ENCODE measurements around the gene RAB3IL1. TPM values are rescaled to one million over a fixed set of nuclear protein-coding genes. Genes with fewer than 3 reads are reported as not detected.

The RAB3IL1 gene
- total RNA-seq, 2 donors from 2014 or later, result 9.7 to 14.9 TPM

DNA sequence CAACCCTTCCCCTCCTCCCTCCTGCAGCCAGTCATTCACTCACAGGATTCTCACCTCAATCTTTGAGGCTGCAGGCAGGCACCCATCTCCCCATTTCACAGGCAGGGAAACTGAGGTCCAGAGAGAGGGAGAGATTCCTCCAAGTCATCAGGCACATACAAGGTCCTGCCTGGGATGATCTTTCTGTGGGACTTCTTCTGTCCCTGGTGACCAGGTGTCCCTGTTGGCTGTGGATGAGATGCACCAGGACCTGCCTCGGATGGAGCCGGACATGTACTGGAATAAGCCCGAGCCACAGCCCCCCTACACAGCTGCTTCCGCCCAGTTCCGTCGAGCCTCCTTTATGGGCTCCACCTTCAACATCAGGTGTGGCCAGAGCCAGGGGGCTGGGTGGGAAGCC, 42.3 kb upstream of the RAB3IL1 start:
- 89 to 93% methylated on average over 4 to 6 of the region's 6 CpGs for WGBS, 2 experiments (ENCODE audit: insufficient coverage in 1 of 2, insufficient read length in 1 of 2)
- peaks cover 22% of the 10 kb centered on the region for H3K27me3 Mint-ChIP-seq (ENCODE audit: insufficient read depth)
- Histone ChIP-seq H3K27me3 (ENCODE audit: control insufficient read depth, insufficient read depth, low read length, poor library complexity, severe bottlenecking) (peaks cover 27% of the 10 kb centered on the region), H3K9ac (ENCODE audit: extremely low read depth, low read length, poor library complexity, severe bottlenecking) (no peak overlapping the region), H3K4me1 (ENCODE audit: control insufficient read depth, insufficient read depth, low read length) (no peaks in the 10 kb centered on the region), H3K4me3 (ENCODE audit: low read length) (no peak overlapping the region), H3K9me3 (ENCODE audit: control insufficient read depth, low read length) (no peaks in the 10 kb centered on the region), H3K36me3 (ENCODE audit: control insufficient read depth, insufficient read depth, low read length) (peaks cover 16% of the 10 kb centered on the region), H3K27ac (ENCODE audit: low read depth, low read length) (no peak overlapping the region)
- TF ChIP-seq, protein P1, sequence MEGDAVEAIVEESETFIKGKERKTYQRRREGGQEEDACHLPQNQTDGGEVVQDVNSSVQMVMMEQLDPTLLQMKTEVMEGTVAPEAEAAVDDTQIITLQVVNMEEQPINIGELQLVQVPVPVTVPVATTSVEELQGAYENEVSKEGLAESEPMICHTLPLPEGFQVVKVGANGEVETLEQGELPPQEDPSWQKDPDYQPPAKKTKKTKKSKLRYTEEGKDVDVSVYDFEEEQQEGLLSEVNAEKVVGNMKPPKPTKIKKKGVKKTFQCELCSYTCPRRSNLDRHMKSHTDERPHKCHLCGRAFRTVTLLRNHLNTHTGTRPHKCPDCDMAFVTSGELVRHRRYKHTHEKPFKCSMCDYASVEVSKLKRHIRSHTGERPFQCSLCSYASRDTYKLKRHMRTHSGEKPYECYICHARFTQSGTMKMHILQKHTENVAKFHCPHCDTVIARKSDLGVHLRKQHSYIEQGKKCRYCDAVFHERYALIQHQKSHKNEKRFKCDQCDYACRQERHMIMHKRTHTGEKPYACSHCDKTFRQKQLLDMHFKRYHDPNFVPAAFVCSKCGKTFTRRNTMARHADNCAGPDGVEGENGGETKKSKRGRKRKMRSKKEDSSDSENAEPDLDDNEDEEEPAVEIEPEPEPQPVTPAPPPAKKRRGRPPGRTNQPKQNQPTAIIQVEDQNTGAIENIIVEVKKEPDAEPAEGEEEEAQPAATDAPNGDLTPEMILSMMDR (conservative IDR thresholded peaks at IDR 0.05), result no peak
- DNase-seq, result peak; percentile 47
- no peaks in the 10 kb centered on the region for H3K9me3 Mint-ChIP-seq
- peaks cover 16% of the 10 kb centered on the region for H3K36me3 Mint-ChIP-seq (ENCODE audit: low read depth)
- H3K4me3 Mint-ChIP-seq, result no peak overlapping the region
- H3K27ac Mint-ChIP-seq, result no peak overlapping the region
- no peaks in the 10 kb centered on the region for H3K4me1 Mint-ChIP-seq

DNA sequence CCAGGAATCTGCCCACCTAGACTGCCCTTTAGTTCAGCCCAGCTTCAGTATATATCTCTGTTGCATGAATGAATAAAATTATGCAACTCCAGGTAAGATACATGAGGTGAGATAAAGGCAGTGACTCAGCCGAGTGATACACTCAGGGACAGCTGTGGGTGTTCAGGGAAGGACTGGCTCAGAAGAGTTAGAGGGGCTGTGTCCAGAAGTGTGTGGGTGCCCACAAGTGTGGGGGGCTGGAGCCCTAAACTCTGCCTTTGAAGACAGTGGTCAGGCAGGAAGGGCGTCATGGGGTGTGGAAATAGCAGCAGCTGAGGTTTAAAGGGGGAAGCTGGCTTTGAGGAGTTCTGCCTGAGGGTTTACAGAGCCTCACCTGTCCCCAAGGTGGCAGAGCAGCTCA, 41.7 kb upstream of the RAB3IL1 start:
- H3K36me3 Mint-ChIP-seq (ENCODE audit: low read depth), result peaks cover 10% of the 10 kb centered on the region
- no peak overlapping the region for H3K9ac ChIP-seq (ENCODE audit: extremely low read depth, low read length, poor library complexity, severe bottlenecking)
- peaks cover 10% of the 10 kb centered on the region for H3K36me3 ChIP-seq (ENCODE audit: control insufficient read depth, insufficient read depth, low read length)
- no peaks in the 10 kb centered on the region for H3K4me1 ChIP-seq (ENCODE audit: control insufficient read depth, insufficient read depth, low read length)
- DNase-seq, result no peak
- 70 to 100% methylated on average over 1 to 2 of the region's 2 CpGs for WGBS, 2 experiments (ENCODE audit: insufficient coverage in 1 of 2, insufficient read length in 1 of 2)
- no peak overlapping the region for H3K27ac ChIP-seq (ENCODE audit: low read depth, low read length)
- TF ChIP-seq, protein P1 (conservative IDR thresholded peaks at IDR 0.05), result no peak
- no peak overlapping the region for H3K27ac Mint-ChIP-seq
- no peaks in the 10 kb centered on the region for H3K9me3 ChIP-seq (ENCODE audit: control insufficient read depth, low read length)
- peaks cover 27% of the 10 kb centered on the region for H3K27me3 Mint-ChIP-seq (ENCODE audit: insufficient read depth)
- no peak overlapping the region for H3K4me3 ChIP-seq (ENCODE audit: low read length)
- peaks cover 33% of the 10 kb centered on the region for H3K27me3 ChIP-seq (ENCODE audit: control insufficient read depth, insufficient read depth, low read length, poor library complexity, severe bottlenecking)
- no peaks in the 10 kb centered on the region for H3K9me3 Mint-ChIP-seq
- H3K4me3 Mint-ChIP-seq, result no peak overlapping the region
- H3K4me1 Mint-ChIP-seq, result no peaks in the 10 kb centered on the region

DNA sequence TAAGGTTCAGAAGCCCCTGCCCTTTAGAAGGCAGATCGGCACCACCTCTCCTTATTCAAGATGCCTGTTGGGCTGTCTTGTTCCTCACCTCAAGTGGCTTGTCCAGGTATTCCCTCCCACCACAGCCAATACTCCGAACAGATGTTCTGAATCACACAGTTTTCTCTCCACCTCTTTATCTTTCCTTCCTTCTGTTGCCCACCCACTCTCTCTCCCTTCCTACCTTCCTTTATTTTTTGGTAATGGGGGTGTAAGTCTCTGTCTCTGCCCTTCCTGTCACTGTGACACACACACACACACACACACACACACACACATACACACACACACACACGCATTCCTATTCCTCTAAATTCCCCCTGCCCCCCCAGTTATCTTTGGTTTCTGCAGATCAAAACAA, 41.2 kb upstream of the RAB3IL1 start:
- TF ChIP-seq, protein P1 (conservative IDR thresholded peaks at IDR 0.05), result no peak
- no peak for DNase-seq
- Mint-ChIP-seq H3K27ac (no peak overlapping the region), H3K27me3 (ENCODE audit: insufficient read depth) (peaks cover 30% of the 10 kb centered on the region), H3K9me3 (no peaks in the 10 kb centered on the region), H3K36me3 (ENCODE audit: low read depth) (peaks cover 5% of the 10 kb centered on the region), H3K4me3 (no peak overlapping the region), H3K4me1 (no peaks in the 10 kb centered on the region)
- Histone ChIP-seq H3K4me3 (ENCODE audit: low read length) (no peak overlapping the region), H3K9ac (ENCODE audit: extremely low read depth, low read length, poor library complexity, severe bottlenecking) (no peak overlapping the region), H3K27me3 (ENCODE audit: control insufficient read depth, insufficient read depth, low read length, poor library complexity, severe bottlenecking) (peaks cover 38% of the 10 kb centered on the region), H3K9me3 (ENCODE audit: control insufficient read depth, low read length) (no peaks in the 10 kb centered on the region), H3K4me1 (ENCODE audit: control insufficient read depth, insufficient read depth, low read length) (no peaks in the 10 kb centered on the region), H3K27ac (ENCODE audit: low read depth, low read length) (no peak overlapping the region), H3K36me3 (ENCODE audit: control insufficient read depth, insufficient read depth, low read length) (peaks cover 5% of the 10 kb centered on the region)
- WGBS, 2 experiments (ENCODE audit: insufficient coverage in 1 of 2, insufficient read length in 1 of 2), result 73 to 88% methylated on average over 1 to 3 of the region's 3 CpGs

Measured in endodermal cell (in vitro differentiated cells).